ENCODE measurements around the gene GDF2.
A peak's percentile ranks its signal among the peaks of the same experiment; 100 is the strongest.

The GDF2 gene

GRCh38 chr10:47309408-47310089 lies 12.7 kb upstream of the GDF2 start:
- no peak overlapping the region for H3K27ac ChIP-seq (ENCODE audit: low read depth, low read length)
- H3K4ac ChIP-seq (ENCODE audit: low read depth, low read length) = no peak overlapping the region
- no CpG with 5 or more reads among the region's 34 CpGs for WGBS (ENCODE audit: extremely low coverage, insufficient coverage, low lambda C conversion rate)
- H3K18ac ChIP-seq (ENCODE audit: low read length) = no peak overlapping the region
- H2BK5ac ChIP-seq (ENCODE audit: low read length) = no peak overlapping the region
- H3K23ac ChIP-seq (ENCODE audit: low read length) = no peak overlapping the region
- no peaks in the 10 kb centered on the region for H3K79me1 ChIP-seq (ENCODE audit: low read length)
- no peak overlapping the region for H3K4me2 ChIP-seq (ENCODE audit: low read length)
- H3K9ac ChIP-seq (ENCODE audit: low read length) = no peak overlapping the region
- peak; percentile 37 for DNase-seq
- H2BK15ac ChIP-seq (replicated peaks; ENCODE audit: low read depth) = no peak overlapping the region
- no peaks in the 10 kb centered on the region for H3K4me1 ChIP-seq (ENCODE audit: control insufficient read depth, low read depth, low read length)
- no peak overlapping the region for H2AK5ac ChIP-seq (ENCODE audit: low read length)
- no peaks in the 10 kb centered on the region for H3K27me3 ChIP-seq (ENCODE audit: insufficient read depth, low read length, poor library complexity)
- H4K8ac ChIP-seq (ENCODE audit: low read depth, low read length) = no peak overlapping the region
- H3K56ac ChIP-seq (ENCODE audit: low read length) = no peak overlapping the region
- H3K79me2 ChIP-seq (ENCODE audit: control insufficient read depth, insufficient read depth, low read length) = no peaks in the 10 kb centered on the region
- no peak overlapping the region for H4K5ac ChIP-seq (ENCODE audit: low read length)
- H3K36me3 ChIP-seq (ENCODE audit: control insufficient read depth, insufficient read depth, low read length) = no peaks in the 10 kb centered on the region
- H2BK120ac ChIP-seq (ENCODE audit: low read depth, low read length) = no peak overlapping the region
- no peak overlapping the region for H3K4me3 ChIP-seq (ENCODE audit: low read length)

GRCh38 chr10:47310090-47310505 lies 12.2 kb upstream of the GDF2 start:
- H3K56ac ChIP-seq (ENCODE audit: low read length) = no peak overlapping the region
- H3K27ac ChIP-seq (ENCODE audit: low read depth, low read length) = no peak overlapping the region
- H3K79me1 ChIP-seq (ENCODE audit: low read length) = no peaks in the 10 kb centered on the region
- no peak overlapping the region for H3K18ac ChIP-seq (ENCODE audit: low read length)
- no peak overlapping the region for H3K23ac ChIP-seq (ENCODE audit: low read length)
- no peak overlapping the region for H4K8ac ChIP-seq (ENCODE audit: low read depth, low read length)
- H2BK5ac ChIP-seq (ENCODE audit: low read length) = no peak overlapping the region
- H3K27me3 ChIP-seq (ENCODE audit: insufficient read depth, low read length, poor library complexity) = no peaks in the 10 kb centered on the region
- H3K36me3 ChIP-seq (ENCODE audit: control insufficient read depth, insufficient read depth, low read length) = no peaks in the 10 kb centered on the region
- DNase-seq = no peak
- H3K4ac ChIP-seq (ENCODE audit: low read depth, low read length) = no peak overlapping the region
- H3K9ac ChIP-seq (ENCODE audit: low read length) = no peak overlapping the region
- no peak overlapping the region for H2AK5ac ChIP-seq (ENCODE audit: low read length)
- H4K5ac ChIP-seq (ENCODE audit: low read length) = no peak overlapping the region
- H3K4me1 ChIP-seq (ENCODE audit: control insufficient read depth, low read depth, low read length) = no peaks in the 10 kb centered on the region
- no peak overlapping the region for H3K4me3 ChIP-seq (ENCODE audit: low read length)
- no peak overlapping the region for H2BK15ac ChIP-seq (replicated peaks; ENCODE audit: low read depth)
- no peaks in the 10 kb centered on the region for H3K79me2 ChIP-seq (ENCODE audit: control insufficient read depth, insufficient read depth, low read length)
- no peak overlapping the region for H3K4me2 ChIP-seq (ENCODE audit: low read length)
- WGBS (ENCODE audit: extremely low coverage, insufficient coverage, low lambda C conversion rate) = no CpG with 5 or more reads among the region's 37 CpGs
- no peak overlapping the region for H2BK120ac ChIP-seq (ENCODE audit: low read depth, low read length)

DNA sequence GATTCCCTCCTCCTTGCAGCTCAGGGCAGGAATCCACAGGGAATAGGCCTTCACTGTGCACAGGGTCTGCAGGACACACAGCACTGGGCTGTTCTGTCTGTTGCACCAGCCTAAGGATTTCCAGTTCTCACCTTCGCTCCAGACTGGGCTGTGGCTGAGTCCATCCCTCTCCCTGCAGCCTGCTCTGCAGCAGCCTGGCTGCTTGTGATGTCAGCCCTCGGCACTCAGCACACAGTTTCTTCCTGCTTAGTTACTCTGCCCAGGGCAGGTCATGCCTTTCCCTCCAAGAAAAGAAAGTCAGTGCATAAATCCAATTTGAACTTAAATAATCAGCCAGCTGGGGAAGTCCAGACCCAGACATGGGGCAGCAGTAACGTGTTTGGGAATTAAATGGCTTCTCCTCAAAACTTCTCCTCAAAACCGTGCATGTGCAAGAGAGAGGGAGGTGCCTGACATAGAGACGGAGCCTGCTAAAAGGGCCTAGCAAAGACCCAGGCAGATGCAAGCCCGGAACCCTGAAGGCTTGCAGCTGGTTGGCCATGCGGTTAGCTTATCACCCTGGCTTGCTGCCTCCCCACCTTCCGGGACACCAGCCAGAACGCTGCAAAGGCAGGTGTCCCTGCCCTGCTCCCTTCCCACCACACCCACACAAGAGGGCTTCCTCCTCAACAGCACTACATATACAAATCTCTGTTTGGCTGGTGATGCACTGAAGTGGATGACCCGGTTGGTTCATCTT lies 10.9 kb upstream of the GDF2 start:
- H3K79me2 ChIP-seq (ENCODE audit: control insufficient read depth, insufficient read depth, low read length) = no peaks in the 10 kb centered on the region
- no peak overlapping the region for H4K5ac ChIP-seq (ENCODE audit: low read length)
- no peak overlapping the region for H3K9ac ChIP-seq (ENCODE audit: low read length)
- no peak overlapping the region for H3K23ac ChIP-seq (ENCODE audit: low read length)
- H3K4me3 ChIP-seq (ENCODE audit: low read length) = no peak overlapping the region
- no peak overlapping the region for H3K18ac ChIP-seq (ENCODE audit: low read length)
- no peaks in the 10 kb centered on the region for H3K79me1 ChIP-seq (ENCODE audit: low read length)
- H3K4me1 ChIP-seq (ENCODE audit: control insufficient read depth, low read depth, low read length) = no peaks in the 10 kb centered on the region
- no peak overlapping the region for H3K56ac ChIP-seq (ENCODE audit: low read length)
- no peak overlapping the region for H3K27ac ChIP-seq (ENCODE audit: low read depth, low read length)
- no CpG with 5 or more reads among the region's 10 CpGs for WGBS (ENCODE audit: extremely low coverage, insufficient coverage, low lambda C conversion rate)
- H3K4ac ChIP-seq (ENCODE audit: low read depth, low read length) = no peak overlapping the region
- no peak overlapping the region for H2BK15ac ChIP-seq (replicated peaks; ENCODE audit: low read depth)
- no peak overlapping the region for H2AK5ac ChIP-seq (ENCODE audit: low read length)
- H2BK120ac ChIP-seq (ENCODE audit: low read depth, low read length) = no peak overlapping the region
- H3K4me2 ChIP-seq (ENCODE audit: low read length) = no peak overlapping the region
- H3K36me3 ChIP-seq (ENCODE audit: control insufficient read depth, insufficient read depth, low read length) = no peaks in the 10 kb centered on the region
- DNase-seq = no peak
- no peak overlapping the region for H2BK5ac ChIP-seq (ENCODE audit: low read length)
- no peaks in the 10 kb centered on the region for H3K27me3 ChIP-seq (ENCODE audit: insufficient read depth, low read length, poor library complexity)
- H4K8ac ChIP-seq (ENCODE audit: low read depth, low read length) = no peak overlapping the region

DNA sequence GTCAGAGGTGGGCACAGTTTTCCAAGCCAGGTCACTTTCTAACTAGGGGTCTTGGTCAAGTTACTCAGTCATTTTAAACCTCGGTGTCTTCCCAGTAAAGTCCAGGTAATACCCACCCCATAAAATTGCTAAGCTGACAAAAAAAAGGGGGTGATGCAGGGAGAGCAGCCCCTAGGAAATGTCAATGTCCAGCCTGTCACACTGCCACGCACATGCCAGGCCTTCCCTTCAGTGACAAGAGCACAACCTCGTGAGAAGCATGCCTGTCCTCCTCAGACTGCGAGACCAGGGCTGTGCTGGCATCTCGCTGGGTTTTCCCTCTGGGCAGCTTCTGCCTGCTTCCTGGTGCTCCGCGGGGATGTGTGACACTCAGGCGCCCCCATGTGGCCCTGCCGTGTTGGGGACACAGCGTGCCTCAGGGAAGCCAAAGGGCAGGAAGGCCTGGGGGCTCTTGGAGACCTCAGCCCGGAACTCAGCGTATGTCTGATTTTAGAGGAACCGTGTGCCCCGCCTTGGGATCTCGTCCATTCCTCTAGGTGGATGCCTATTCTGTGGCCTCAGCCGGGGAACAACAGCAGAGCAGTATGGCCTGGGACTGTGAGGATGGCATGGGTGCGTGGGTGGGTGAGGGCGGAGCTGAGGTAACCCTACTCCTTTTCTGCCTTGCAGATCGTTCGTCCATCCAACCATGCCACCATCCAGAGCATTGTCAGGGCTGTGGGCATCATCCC lies 10.2 kb upstream of the GDF2 start:
- H3K4me1 ChIP-seq (ENCODE audit: control insufficient read depth, low read depth, low read length) = no peaks in the 10 kb centered on the region
- H3K4me3 ChIP-seq (ENCODE audit: low read length) = no peak overlapping the region
- WGBS (ENCODE audit: extremely low coverage, insufficient coverage, low lambda C conversion rate) = no CpG with 5 or more reads among the region's 20 CpGs
- H3K27me3 ChIP-seq (ENCODE audit: insufficient read depth, low read length, poor library complexity) = no peaks in the 10 kb centered on the region
- no peak overlapping the region for H3K4ac ChIP-seq (ENCODE audit: low read depth, low read length)
- H3K56ac ChIP-seq (ENCODE audit: low read length) = peak overlapping the region; percentile 49
- no peak overlapping the region for H4K8ac ChIP-seq (ENCODE audit: low read depth, low read length)
- no peak overlapping the region for H3K27ac ChIP-seq (ENCODE audit: low read depth, low read length)
- no peak overlapping the region for H4K5ac ChIP-seq (ENCODE audit: low read length)
- no peak overlapping the region for H2AK5ac ChIP-seq (ENCODE audit: low read length)
- no peaks in the 10 kb centered on the region for H3K79me2 ChIP-seq (ENCODE audit: control insufficient read depth, insufficient read depth, low read length)
- no peak overlapping the region for H3K18ac ChIP-seq (ENCODE audit: low read length)
- no peaks in the 10 kb centered on the region for H3K79me1 ChIP-seq (ENCODE audit: low read length)
- no peak overlapping the region for H3K4me2 ChIP-seq (ENCODE audit: low read length)
- no peak overlapping the region for H3K9ac ChIP-seq (ENCODE audit: low read length)
- H2BK5ac ChIP-seq (ENCODE audit: low read length) = no peak overlapping the region
- H2BK15ac ChIP-seq (replicated peaks; ENCODE audit: low read depth) = no peak overlapping the region
- no peak overlapping the region for H3K23ac ChIP-seq (ENCODE audit: low read length)
- DNase-seq = peak; percentile 85
- no peak overlapping the region for H2BK120ac ChIP-seq (ENCODE audit: low read depth, low read length)
- no peaks in the 10 kb centered on the region for H3K36me3 ChIP-seq (ENCODE audit: control insufficient read depth, insufficient read depth, low read length)

- WGBS (ENCODE audit: extremely low coverage, insufficient coverage, low lambda C conversion rate) = no CpG with 5 or more reads among the region's 7 CpGs
- H2AK5ac ChIP-seq (ENCODE audit: low read length) = no peak overlapping the region
- no peak overlapping the region for H3K9ac ChIP-seq (ENCODE audit: low read length)
These were observed 9.6 kb upstream of the GDF2 start for GRCh38 chr10:47312663-47312995.

More at GRCh38 chr10:47312663-47312995, 9.6 kb upstream of the GDF2 start:
- Histone ChIP-seq H3K23ac (ENCODE audit: low read length) (no peak overlapping the region), H4K8ac (ENCODE audit: low read depth, low read length) (no peak overlapping the region), H3K27me3 (ENCODE audit: insufficient read depth, low read length, poor library complexity) (no peaks in the 10 kb centered on the region), H2BK15ac (replicated peaks; ENCODE audit: low read depth) (no peak overlapping the region), H3K36me3 (ENCODE audit: control insufficient read depth, insufficient read depth, low read length) (no peaks in the 10 kb centered on the region), H3K18ac (ENCODE audit: low read length) (no peak overlapping the region), H4K5ac (ENCODE audit: low read length) (no peak overlapping the region), H3K56ac (ENCODE audit: low read length) (peak overlapping the region; percentile 49), H3K79me2 (ENCODE audit: control insufficient read depth, insufficient read depth, low read length) (no peaks in the 10 kb centered on the region), H3K4me1 (ENCODE audit: control insufficient read depth, low read depth, low read length) (no peaks in the 10 kb centered on the region), H3K4me2 (ENCODE audit: low read length) (no peak overlapping the region), H3K4me3 (ENCODE audit: low read length) (no peak overlapping the region), H3K27ac (ENCODE audit: low read depth, low read length) (no peak overlapping the region), H3K4ac (ENCODE audit: low read depth, low read length) (no peak overlapping the region), H2BK5ac (ENCODE audit: low read length) (no peak overlapping the region), H3K79me1 (ENCODE audit: low read length) (no peaks in the 10 kb centered on the region), H2BK120ac (ENCODE audit: low read depth, low read length) (no peak overlapping the region)
- no peak for DNase-seq
